Calu3 (cell line): ENCODE measurements around the gene PSD4. TPM values are rescaled to one million over a fixed set of nuclear protein-coding genes. Genes with fewer than 3 reads are reported as not detected.

Experiments used
- BruUV-seq: library from RNA; stranded (reverse); fragments of 400-500 nt; replicated peaks from 2 replicates; lab custom pipeline; 2021; lab: Mats Ljungman, UMichigan
- CTCF ChIA-PET: fragments of 300-600 bp; sonication (Branson Sonifier 250); formaldehyde crosslinking; loops from one replicate; lab custom pipeline; 2022; ENCODE audit warnings: antibody characterized with exemption; lab: Charles Lee
- DNase-seq: peaks from one replicate; pipeline ENCODE4 v3.0.0; 2022
- H3K27ac Mint-ChIP-seq: one replicate; pipeline ENCODE4 v1.8.0; 2022; ENCODE audit warnings: mixed read lengths; ENCODE audit not compliant: unreplicated experiment
- H3K27me3 Mint-ChIP-seq: one replicate; pipeline ENCODE4 v1.8.0; 2022; ENCODE audit warnings: mixed read lengths; ENCODE audit not compliant: unreplicated experiment
- H3K36me3 Mint-ChIP-seq: one replicate; pipeline ENCODE4 v1.8.0; 2022; ENCODE audit warnings: mild to moderate bottlenecking, moderate library complexity, mixed read lengths; ENCODE audit not compliant: insufficient read depth, unreplicated experiment
- H3K4me1 Mint-ChIP-seq: one replicate; pipeline ENCODE4 v1.8.0; 2022; ENCODE audit warnings: mild to moderate bottlenecking, low read depth, mixed read lengths; ENCODE audit not compliant: unreplicated experiment
- H3K4me3 Mint-ChIP-seq: one replicate; pipeline ENCODE4 v1.8.0; 2022; ENCODE audit warnings: mild to moderate bottlenecking, low read depth, moderate library complexity, mixed read lengths; ENCODE audit not compliant: unreplicated experiment
- H3K9me3 Mint-ChIP-seq: one replicate; pipeline ENCODE4 v1.8.0; 2022; ENCODE audit warnings: low read depth, mixed read lengths; ENCODE audit not compliant: unreplicated experiment
- CTCF ChIP-seq: fragments of 200-600 bp; IDR thresholded peaks from one replicate; pipeline ENCODE4 v1.8.0; 2022; ENCODE audit warnings: antibody characterized with exemption; ENCODE audit not compliant: unreplicated experiment
- intact Hi-C: fragments of 100-400 bp; cut with micrococcal nuclease; formaldehyde crosslinking; loops from one replicate; pipeline ENCODE4 v1.10.0; 2022; ENCODE audit not compliant: unreplicated experiment
- total RNA-seq: library from RNA; stranded (reverse); gene quantifications from 2 replicates; pipeline ENCODE4 v1.2.3, GENCODE V29; 2022

Gene PSD4
- total RNA-seq, 1 experiment from 2014 or later, result 58.7 TPM

- CTCF ChIA-PET, result no interaction called here
- Mint-ChIP-seq H3K27ac (no peak within 1 kb of the TSS), H3K4me1 (peaks cover 28% of the 10 kb centered on the region), H3K27me3 (no peaks in the 10 kb centered on the region), H3K4me3 (no peak within 1 kb of the TSS), H3K36me3 (peaks cover 9% of the 10 kb centered on the region), H3K9me3 (no peaks in the 10 kb centered on the region)
- DNase-seq, result no peak
- intact Hi-C loops, result no loop called here
- BruUV-seq, result no TSS peak
- no peak for TF ChIP-seq CTCF
Observed at GRCh38 chr2:113126845-113127645, 46.7 kb upstream of the PSD4 start, which contains the start of gene IL1RN. Gene IL1RN (plus strand): TSS chr2:113127598. CDS start chr2:113127625, 27 bp downstream.

- no peak overlapping the region for H3K4me3 Mint-ChIP-seq
- TF ChIP-seq CTCF, result no peak
- CTCF ChIA-PET, result no interaction called here
- BruUV-seq, result no TSS peak
- no peaks in the 10 kb centered on the region for H3K9me3 Mint-ChIP-seq
- H3K27ac Mint-ChIP-seq, result no peak overlapping the region
- intact Hi-C loops, result no loop called here
- peaks cover 22% of the 10 kb centered on the region for H3K4me1 Mint-ChIP-seq
- no peak for DNase-seq
- H3K27me3 Mint-ChIP-seq, result no peaks in the 10 kb centered on the region
- H3K36me3 Mint-ChIP-seq, result peaks cover 11% of the 10 kb centered on the region
Observed at GRCh38 chr2:113127646-113128570, 45.9 kb upstream of the PSD4 start.

- DNase-seq, result no peak
- Mint-ChIP-seq H3K9me3 (no peaks in the 10 kb centered on the region), H3K4me3 (no peak overlapping the region), H3K36me3 (peaks cover 18% of the 10 kb centered on the region), H3K27me3 (no peaks in the 10 kb centered on the region), H3K4me1 (peaks cover 10% of the 10 kb centered on the region), H3K27ac (no peak overlapping the region)
- TF ChIP-seq CTCF, result no peak
- no TSS peak for BruUV-seq
- intact Hi-C loops, result no loop called here
- CTCF ChIA-PET, result no interaction called here
Observed at GRCh38 chr2:113129519-113130078, 44.2 kb upstream of the PSD4 start.

GRCh38 chr2:113131352-113132185 is 42.2 kb upstream of the PSD4 start:
- Mint-ChIP-seq H3K27ac (no peak overlapping the region), H3K9me3 (no peaks in the 10 kb centered on the region), H3K4me3 (no peak overlapping the region), H3K4me1 (peaks cover under 1% of the 10 kb centered on the region), H3K27me3 (no peaks in the 10 kb centered on the region), H3K36me3 (peaks cover 14% of the 10 kb centered on the region)
- intact Hi-C loops, result no loop called here
- no peak for TF ChIP-seq CTCF
- DNase-seq, result no peak
- no TSS peak for BruUV-seq
- CTCF ChIA-PET, result no interaction called here
